ENCODE data around the gene HOXC5. TPM values are rescaled to one million over a fixed set of nuclear protein-coding genes. Genes with fewer than 3 reads are reported as not detected.

The HOXC5 gene
- 0.16 and 0.17 TPM in 2 replicates for total RNA-seq

GRCh38 chr12:54032627-54033100, at the start of gene HOXC5:
Gene HOXC5 (plus strand): TSS chr12:54033050. CDS start chr12:54033123, 73 bp downstream.

GRCh38 chr12:53984901-53985691, 47.8 kb upstream of the HOXC5 start, which contains the start of gene HOXC10:
Gene HOXC10 (plus strand): TSS chr12:53985146. CDS start chr12:53985260, 114 bp downstream.

GRCh38 chr12:54000116-54001114, 32.4 kb upstream of the HOXC5 start, which contains the start of gene HOXC9:
Gene HOXC9 (plus strand): TSS chr12:54000161. CDS start chr12:54000189, 28 bp downstream.

GRCh38 chr12:54028314-54029201, 4.3 kb upstream of the HOXC5 start, which contains the start of gene HOXC6:
Gene HOXC6 (plus strand): TSS chr12:54028440. CDS start chr12:54028522, 82 bp downstream.

GRCh38 chr12:54053751-54054741, 21.2 kb downstream of the HOXC5 start, which contains the start of gene HOXC4:
Gene HOXC4 (plus strand): TSS chr12:54053835. CDS start chr12:54053923, 88 bp downstream.

Other genes with a start within 250 kb of the HOXC5 start
- gene HOXC13, start 94.2 kb upstream of the HOXC5 start, total RNA-seq: not detected in 2 replicates
- not detected in 2 replicates for gene HOXC12, start 78.1 kb upstream of the HOXC5 start, total RNA-seq
- gene HOXC11, start 59.9 kb upstream of the HOXC5 start, total RNA-seq: not detected in 2 replicates
- gene HOTAIR, start 58.1 kb upstream of the HOXC5 start, total RNA-seq: not detected in 2 replicates
- gene HOXC10, start 47.9 kb upstream of the HOXC5 start, total RNA-seq: not detected in 2 replicates
- gene HOXC9, start 32.9 kb upstream of the HOXC5 start, total RNA-seq: 0.52 and 0.63 TPM in 2 replicates
- gene HOXC8, start 24.1 kb upstream of the HOXC5 start, total RNA-seq: 0.09 and 0.16 TPM in 2 replicates
- 0.16 and 0.43 TPM in 2 replicates for gene HOXC6, start 4.6 kb upstream of the HOXC5 start, total RNA-seq
- gene HOXC4, start 20.8 kb downstream of the HOXC5 start, total RNA-seq: 0.16 TPM in 1 of 2 replicates, not detected in the other
- 16.5 and 21.8 TPM in 2 replicates for gene SMUG1, start 155.9 kb downstream of the HOXC5 start, total RNA-seq
- 13.7 and 21.6 TPM in 2 replicates for gene CBX5, start 247.1 kb downstream of the HOXC5 start, total RNA-seq
- 311 and 589 TPM in 2 replicates for gene HNRNPA1, start 247.7 kb downstream of the HOXC5 start, total RNA-seq